Stimulated activated CD4-positive, alpha-beta T cell treated with anti-CD3 and anti-CD28 coated beads, Interleukin-2, amount 100 ng/mL, for 48 hours (primary cell): ENCODE results near the gene OSBP2.

Experiments used
- DNase-seq, 2 donors: peaks; one replicate each; pipeline ENCODE4 v3.0.0-alpha.2; 2020

Gene OSBP2

DNA sequence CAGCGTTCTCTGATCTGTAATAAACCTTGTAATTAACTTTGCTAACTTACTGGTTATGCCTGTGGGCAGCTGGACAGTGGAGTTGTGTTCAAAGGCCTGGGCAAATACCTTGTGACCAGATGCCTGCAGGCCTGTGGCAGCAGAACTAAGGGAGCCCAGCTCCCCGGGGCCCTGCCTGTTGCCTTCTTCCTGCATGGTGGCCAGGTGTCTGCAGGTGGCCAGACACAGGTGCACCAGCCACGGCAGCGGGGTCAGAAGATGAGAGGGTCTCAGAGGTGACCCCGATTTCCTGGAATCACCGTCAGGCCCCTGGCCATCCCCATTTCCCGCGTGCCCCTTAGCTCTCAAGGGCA lies 127.2 kb downstream of the OSBP2 start:
- no peak for DNase-seq

DNA sequence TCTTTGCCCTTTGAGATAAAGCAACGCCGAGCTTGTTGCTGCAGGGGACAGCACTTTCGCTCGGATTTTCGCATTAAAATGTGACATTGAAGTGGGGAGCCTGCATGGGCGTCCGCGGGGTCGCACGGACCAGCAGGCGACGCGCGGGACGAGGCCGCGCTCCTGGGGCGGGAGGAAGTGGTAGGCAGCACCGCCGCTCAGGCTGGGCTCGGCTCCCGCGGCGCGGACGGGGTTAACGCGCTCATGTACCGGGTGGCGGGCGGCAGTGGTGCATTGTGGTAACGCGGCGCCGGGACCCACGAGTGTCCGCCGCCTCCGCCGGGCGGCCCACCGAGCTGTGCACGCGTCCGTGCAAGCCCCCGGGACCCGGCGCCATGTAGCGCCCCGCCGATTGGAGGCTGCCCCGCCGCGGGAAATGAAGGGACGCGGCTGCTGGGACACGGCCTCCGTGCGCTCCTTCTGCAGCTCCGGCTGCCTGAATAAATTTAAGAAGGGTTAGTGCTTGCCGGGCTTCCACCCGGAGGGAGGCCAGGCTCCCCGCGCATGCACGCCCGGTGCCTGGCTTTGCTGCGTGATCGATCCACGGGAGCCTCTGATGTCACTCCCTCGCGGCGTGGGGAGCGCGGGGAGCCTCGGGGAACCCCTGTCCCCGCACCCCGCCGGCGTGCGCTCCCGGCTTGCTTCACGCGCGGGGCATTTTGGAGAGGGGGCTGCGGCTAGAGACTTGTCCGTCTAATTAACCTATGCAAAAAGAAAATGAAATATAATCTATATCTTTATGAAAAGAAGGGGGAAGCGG lies 127.7 kb downstream of the OSBP2 start:
- peak in 1 of 2 donors; percentile 6 for DNase-seq

GRCh38 chr22:30823015-30823370 lies 128.3 kb downstream of the OSBP2 start:
- no peak for DNase-seq

- no peak for DNase-seq
These were observed 129.4 kb downstream of the OSBP2 start for GRCh38 chr22:30824096-30824495.

DNA sequence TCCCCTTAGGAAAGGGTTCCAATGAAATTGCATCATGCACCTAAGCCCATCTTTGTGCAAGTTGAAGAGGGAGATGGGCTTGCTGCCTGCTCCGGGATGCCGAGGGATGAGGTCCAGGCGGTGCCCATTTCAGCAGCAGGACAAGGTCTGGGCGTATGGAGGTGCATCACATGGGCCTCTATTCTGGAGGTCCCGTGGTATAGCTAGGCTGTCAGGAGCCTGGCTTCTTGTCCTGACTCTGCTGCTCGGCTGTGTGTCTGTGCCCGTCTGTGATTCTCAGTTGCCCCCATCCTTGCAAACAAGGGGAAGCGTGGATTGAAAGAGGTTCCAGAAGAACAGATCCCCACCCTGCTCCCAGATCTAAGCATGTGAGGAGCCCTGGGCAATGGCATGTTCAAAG lies 130.0 kb downstream of the OSBP2 start:
- DNase-seq = no peak

DNA sequence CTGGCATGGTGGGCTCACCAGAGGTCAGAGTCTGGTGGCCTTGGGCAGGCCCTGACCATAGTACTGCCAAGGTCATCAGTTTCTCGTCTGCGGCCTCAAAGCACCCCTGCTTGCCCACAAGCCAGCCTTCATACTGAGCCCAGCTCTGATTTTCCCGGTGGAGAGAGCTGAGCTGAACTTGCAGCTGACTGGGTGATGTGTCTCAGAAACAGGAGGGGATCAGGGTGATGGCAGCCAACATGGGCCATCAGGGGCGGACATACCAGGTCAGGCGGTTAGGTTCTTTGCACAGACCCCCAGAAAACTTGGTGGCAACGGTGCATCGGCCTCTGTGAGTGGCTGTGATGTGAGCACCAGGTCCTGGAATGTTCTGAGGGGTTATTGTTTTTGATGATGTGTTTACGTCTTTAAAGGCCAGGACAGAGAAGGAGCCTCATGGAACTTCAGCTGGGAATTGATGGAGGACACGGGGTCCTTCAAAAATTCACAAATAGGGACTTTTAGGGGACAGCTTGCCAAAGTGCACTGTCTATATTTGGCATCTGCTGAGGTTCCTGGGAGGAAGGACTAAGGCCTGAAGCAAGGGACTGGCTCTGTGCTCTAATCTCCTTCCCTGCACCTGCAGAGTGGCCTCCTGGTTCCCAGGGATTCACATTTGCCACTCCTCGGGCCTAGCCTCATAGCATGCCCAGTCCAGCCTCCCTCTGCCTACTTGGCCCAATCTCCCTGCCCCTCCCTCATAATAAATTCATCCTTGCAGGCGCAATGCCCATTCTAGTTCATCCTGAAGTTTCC lies 131.2 kb downstream of the OSBP2 start:
- DNase-seq = no peak

DNA sequence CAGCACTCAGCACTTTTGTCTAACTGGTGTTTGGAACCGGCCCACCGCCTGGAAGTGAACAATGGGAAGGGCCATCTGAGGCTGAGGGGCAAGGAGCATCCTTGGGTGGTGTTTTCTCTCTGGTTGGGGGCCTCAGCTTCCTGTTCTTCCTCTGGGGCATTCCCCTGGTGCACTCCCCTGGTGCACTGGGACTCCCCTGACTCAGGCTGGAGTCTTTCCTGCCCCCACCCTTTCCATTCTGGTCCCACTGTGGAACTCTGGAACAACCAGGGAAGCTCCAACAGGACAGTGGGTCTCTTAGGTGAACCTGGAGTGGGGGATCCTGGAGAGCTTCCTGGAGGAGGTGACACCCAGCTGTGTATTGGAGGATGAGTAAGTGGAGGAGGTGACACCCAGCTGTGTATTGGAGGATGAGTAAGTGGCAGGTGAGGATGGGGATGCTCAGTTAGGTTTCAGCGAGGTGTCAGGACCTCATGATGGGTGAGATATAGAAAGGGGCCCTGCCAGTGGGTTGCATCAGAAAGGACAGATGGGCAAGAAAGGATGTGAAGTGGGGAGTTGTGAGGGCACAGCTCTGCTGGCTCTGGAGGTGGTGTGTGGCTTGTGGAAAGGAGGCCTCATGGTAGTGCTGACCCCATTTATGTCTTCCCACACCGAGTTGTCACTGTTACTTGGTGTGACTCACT lies 132.1 kb downstream of the OSBP2 start:
- no peak for DNase-seq

DNA sequence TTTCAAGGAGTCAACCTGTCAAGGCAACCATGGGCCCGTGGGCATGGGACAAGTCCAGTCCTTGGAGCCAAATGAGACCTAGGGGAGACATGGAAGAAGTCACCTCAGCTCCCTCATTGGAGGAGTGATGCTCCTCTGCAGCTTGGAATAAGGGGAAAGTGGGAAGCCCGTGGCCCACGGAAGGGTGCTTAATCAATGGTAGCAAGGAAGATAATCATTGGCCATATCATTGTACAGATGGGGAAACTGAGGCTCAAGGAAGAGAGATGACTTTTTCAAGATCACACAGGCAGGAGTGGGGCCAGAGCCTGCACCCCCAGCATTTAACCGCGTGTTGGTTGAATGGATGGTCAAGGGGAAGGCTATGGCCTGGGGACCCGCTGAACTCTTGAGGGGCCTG lies 133.0 kb downstream of the OSBP2 start:
- DNase-seq = no peak

GRCh38 chr22:30828187-30829155 lies 133.8 kb downstream of the OSBP2 start:
- no peak for DNase-seq

GRCh38 chr22:30829901-30830550 lies 135.4 kb downstream of the OSBP2 start:
- DNase-seq = no peak

GRCh38 chr22:30830907-30831306 lies 136.2 kb downstream of the OSBP2 start:
- DNase-seq = no peak

- DNase-seq = no peak
These were observed 137.8 kb downstream of the OSBP2 start for GRCh38 chr22:30832407-30832987.

DNA sequence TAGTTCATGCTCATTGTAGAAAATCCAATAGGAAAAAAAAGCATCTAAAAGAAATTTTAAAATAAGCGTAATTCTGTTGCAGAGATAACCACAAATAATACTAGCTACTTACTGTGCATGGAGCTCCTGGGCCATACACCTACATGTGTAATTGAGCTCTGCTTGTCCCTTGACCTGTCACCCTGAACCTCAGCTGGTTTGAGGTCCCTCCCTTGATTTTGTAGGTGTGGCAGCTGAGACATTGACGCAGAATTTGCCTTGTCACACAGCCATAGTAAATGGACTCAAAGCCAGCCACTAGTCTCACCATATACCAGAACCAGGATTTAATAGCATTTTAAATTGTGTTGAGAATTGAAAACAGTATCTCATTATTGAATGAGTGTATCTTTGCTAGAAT lies 138.6 kb downstream of the OSBP2 start:
- DNase-seq = no peak

DNA sequence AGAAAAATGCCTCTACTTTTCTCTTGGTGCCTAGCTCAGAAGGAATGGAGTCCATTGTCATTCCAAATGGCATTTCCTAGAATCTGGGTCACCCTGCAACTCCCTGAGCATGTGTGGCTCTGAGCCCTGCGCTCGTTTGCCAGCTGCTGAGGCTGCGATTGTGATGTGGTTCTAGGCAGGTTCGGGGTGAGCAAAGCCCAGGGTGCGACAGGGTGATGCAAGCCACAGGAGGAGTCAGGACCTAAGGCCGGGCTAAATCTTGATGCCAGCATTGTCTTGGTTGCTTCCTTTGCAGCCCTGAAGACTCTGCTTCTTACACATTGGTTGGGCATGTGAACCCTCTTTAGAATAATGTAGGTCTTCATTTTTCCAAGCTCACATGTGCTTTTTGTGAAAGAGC lies 142.9 kb downstream of the OSBP2 start:
- no peak for DNase-seq

- no peak for DNase-seq
These were observed 143.4 kb downstream of the OSBP2 start for GRCh38 chr22:30838111-30838510.

- no peak for DNase-seq
These were observed 146.6 kb downstream of the OSBP2 start for GRCh38 chr22:30841273-30841672.

- DNase-seq = no peak
These were observed 148.6 kb downstream of the OSBP2 start for GRCh38 chr22:30843245-30843644.

GRCh38 chr22:30847583-30847982 lies 152.9 kb downstream of the OSBP2 start:
- DNase-seq = no peak

GRCh38 chr22:30855266-30855665 lies 160.6 kb downstream of the OSBP2 start:
- DNase-seq = no peak

- no peak for DNase-seq
These were observed 161.2 kb downstream of the OSBP2 start for GRCh38 chr22:30855677-30856518.
